ENCODE measurements around the gene ZCCHC2.

DNA sequence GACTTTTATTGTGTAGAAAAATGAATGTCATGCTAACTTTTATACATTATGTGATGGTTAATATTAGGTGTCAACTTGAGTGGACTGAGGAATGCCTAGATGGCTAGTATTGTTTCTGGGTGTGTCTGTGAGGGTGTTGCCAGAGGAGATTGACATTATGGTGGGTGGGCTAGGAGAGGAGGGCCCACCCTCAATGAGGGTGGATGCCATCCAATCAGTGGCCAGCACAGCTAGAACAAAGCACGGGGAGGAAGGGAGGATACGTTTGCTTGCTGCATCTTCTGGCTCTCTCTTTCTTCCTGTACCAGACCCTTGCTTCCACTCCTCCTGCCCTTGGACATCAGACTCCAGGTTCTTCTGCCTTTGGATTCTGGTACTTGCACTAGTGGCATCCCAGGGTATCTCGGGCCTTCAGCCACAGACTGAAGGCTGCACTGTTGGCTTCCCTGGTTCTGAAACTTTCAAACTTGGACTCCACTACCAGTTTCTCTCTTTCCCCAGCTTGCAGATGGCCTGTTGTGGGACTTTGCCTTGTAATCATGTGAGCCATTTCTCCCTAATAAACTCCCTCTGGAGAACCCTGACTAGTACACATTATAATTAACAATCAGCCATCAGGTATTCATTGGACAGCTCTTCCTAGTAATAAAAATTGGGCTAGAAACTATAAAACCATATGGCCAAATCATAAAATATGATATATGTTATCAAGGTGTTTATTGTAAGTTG, 31.7 kb upstream of the ZCCHC2 start:
- no peak for TF ChIP-seq YY1 (IDR thresholded peaks at IDR 0.05; ENCODE audit: low read depth, low read length)
- no peak for TF ChIP-seq POLR2A (IDR thresholded peaks at IDR 0.05; ENCODE audit: control extremely low read depth in 1 of 2, low read depth in 2 of 2, low read length in 2 of 2)
- TF ChIP-seq, protein P1, sequence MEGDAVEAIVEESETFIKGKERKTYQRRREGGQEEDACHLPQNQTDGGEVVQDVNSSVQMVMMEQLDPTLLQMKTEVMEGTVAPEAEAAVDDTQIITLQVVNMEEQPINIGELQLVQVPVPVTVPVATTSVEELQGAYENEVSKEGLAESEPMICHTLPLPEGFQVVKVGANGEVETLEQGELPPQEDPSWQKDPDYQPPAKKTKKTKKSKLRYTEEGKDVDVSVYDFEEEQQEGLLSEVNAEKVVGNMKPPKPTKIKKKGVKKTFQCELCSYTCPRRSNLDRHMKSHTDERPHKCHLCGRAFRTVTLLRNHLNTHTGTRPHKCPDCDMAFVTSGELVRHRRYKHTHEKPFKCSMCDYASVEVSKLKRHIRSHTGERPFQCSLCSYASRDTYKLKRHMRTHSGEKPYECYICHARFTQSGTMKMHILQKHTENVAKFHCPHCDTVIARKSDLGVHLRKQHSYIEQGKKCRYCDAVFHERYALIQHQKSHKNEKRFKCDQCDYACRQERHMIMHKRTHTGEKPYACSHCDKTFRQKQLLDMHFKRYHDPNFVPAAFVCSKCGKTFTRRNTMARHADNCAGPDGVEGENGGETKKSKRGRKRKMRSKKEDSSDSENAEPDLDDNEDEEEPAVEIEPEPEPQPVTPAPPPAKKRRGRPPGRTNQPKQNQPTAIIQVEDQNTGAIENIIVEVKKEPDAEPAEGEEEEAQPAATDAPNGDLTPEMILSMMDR (IDR thresholded peaks at IDR 0.05; ENCODE audit: control extremely low read depth in 1 of 3, insufficient read depth in 1 of 3, low read depth in 1 of 3, low read length in 3 of 3) = no peak
- TF ChIP-seq BRCA1 (IDR thresholded peaks at IDR 0.05; ENCODE audit: low read depth, low read length) = no peak
- no peak for TF ChIP-seq EZH2 (IDR thresholded peaks at IDR 0.05; ENCODE audit: low read depth, low read length, severe bottlenecking)
- TF ChIP-seq, protein P2, sequence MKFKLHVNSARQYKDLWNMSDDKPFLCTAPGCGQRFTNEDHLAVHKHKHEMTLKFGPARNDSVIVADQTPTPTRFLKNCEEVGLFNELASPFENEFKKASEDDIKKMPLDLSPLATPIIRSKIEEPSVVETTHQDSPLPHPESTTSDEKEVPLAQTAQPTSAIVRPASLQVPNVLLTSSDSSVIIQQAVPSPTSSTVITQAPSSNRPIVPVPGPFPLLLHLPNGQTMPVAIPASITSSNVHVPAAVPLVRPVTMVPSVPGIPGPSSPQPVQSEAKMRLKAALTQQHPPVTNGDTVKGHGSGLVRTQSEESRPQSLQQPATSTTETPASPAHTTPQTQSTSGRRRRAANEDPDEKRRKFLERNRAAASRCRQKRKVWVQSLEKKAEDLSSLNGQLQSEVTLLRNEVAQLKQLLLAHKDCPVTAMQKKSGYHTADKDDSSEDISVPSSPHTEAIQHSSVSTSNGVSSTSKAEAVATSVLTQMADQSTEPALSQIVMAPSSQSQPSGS (IDR thresholded peaks at IDR 0.05; ENCODE audit: low read length) = no peak
- no peak for TF ChIP-seq TCF12 (IDR thresholded peaks at IDR 0.05; ENCODE audit: low read depth, low read length)
- TF ChIP-seq TAF1 (IDR thresholded peaks at IDR 0.05; ENCODE audit: low read depth, low read length) = no peak
- TF ChIP-seq NRF1 (IDR thresholded peaks at IDR 0.05; ENCODE audit: low read depth, low read length) = no peak
- TF ChIP-seq TBP (IDR thresholded peaks at IDR 0.05; ENCODE audit: low read depth, low read length) = no peak
- no peak for TF ChIP-seq CHD2 (IDR thresholded peaks at IDR 0.05; ENCODE audit: low read length)
- TF ChIP-seq POLR2AphosphoS5 (IDR thresholded peaks at IDR 0.05; ENCODE audit: low read depth, low read length) = no peak
- no peak for TF ChIP-seq PHF8 (conservative IDR thresholded peaks at IDR 0.05; ENCODE audit: low read depth, low read length)
- TF ChIP-seq, protein P3, sequence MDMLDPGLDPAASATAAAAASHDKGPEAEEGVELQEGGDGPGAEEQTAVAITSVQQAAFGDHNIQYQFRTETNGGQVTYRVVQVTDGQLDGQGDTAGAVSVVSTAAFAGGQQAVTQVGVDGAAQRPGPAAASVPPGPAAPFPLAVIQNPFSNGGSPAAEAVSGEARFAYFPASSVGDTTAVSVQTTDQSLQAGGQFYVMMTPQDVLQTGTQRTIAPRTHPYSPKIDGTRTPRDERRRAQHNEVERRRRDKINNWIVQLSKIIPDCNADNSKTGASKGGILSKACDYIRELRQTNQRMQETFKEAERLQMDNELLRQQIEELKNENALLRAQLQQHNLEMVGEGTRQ (IDR thresholded peaks at IDR 0.05; ENCODE audit: low read length) = no peak
